HepG2 (cell line): Measurements from ENCODE around the gene PSMC2. TPM values are rescaled to one million over a fixed set of nuclear protein-coding genes. Genes with fewer than 3 reads are reported as not detected.

Experiments used
- AHR ChIP-seq: IDR thresholded peaks from 2 replicates; pipeline ENCODE4 v1.6.1; 2018; ENCODE audit warnings: missing genetic modification reagents, missing compliant biosample characterization
- AKAP8 ChIP-seq: sonication (generic); formaldehyde crosslinking; IDR thresholded peaks from 2 replicates; pipeline ENCODE4 v1.5.1; 2020; ENCODE audit warnings: mild to moderate bottlenecking, missing genetic modification reagents
- ARNTL ChIP-seq: sonication (generic); formaldehyde crosslinking; IDR thresholded peaks from 2 replicates; pipeline ENCODE4 v1.4.0; 2020; ENCODE audit warnings: mild to moderate bottlenecking, missing genetic modification reagents
- ATF3 ChIP-seq: sonication (generic); formaldehyde crosslinking; IDR thresholded peaks from 2 replicates; pipeline ENCODE4 v1.4.0; 2020; ENCODE audit warnings: missing genetic modification reagents
- CEBPG ChIP-seq: IDR thresholded peaks from 2 replicates; pipeline ENCODE4 v1.6.1; 2016
- EP300 ChIP-seq, 3 experiments: sonication (generic) in 1 of 3; formaldehyde crosslinking in 1 of 3; IDR thresholded peaks; 2 replicates each; pipeline versions ENCODE4 v1.5.1 to v1.6.1; 2011 to 2020; ENCODE audit warnings: low read depth in 2 of 3, low read length in 2 of 3, borderline replicate concordance in 1 of 3, improper control_type of control experiment in 1 of 3, mild to moderate bottlenecking in 1 of 3, missing genetic modification reagents in 1 of 3, moderate library complexity in 1 of 3
- GFI1 ChIP-seq: sonication (generic); formaldehyde crosslinking; IDR thresholded peaks from 2 replicates; pipeline ENCODE4 v1.5.0; 2020; ENCODE audit warnings: missing genetic modification reagents, mild to moderate bottlenecking, borderline replicate concordance
- GTF3A ChIP-seq: sonication (generic); formaldehyde crosslinking; conservative IDR thresholded peaks from 2 replicates; pipeline ENCODE4 v1.4.0; 2020; ENCODE audit warnings: mild to moderate bottlenecking, missing genetic modification reagents
- JUN ChIP-seq: sonication (generic); formaldehyde crosslinking; IDR thresholded peaks from 2 replicates; pipeline ENCODE4 v1.4.0; 2020; ENCODE audit warnings: mild to moderate bottlenecking, missing genetic modification reagents
- KAT7 ChIP-seq: IDR thresholded peaks from 2 replicates; pipeline ENCODE4 v1.6.1; 2018; ENCODE audit warnings: borderline replicate concordance, missing compliant biosample characterization
- KDM2A ChIP-seq: sonication (generic); formaldehyde crosslinking; IDR thresholded peaks from 2 replicates; pipeline ENCODE4 v1.4.0; 2020; ENCODE audit warnings: low read depth, missing genetic modification reagents, borderline replicate concordance
- MIXL1 ChIP-seq: IDR thresholded peaks from 2 replicates; pipeline ENCODE4 v1.6.1; 2016
- NBN ChIP-seq: fragments of 450-650 bp; conservative IDR thresholded peaks from 2 replicates; pipeline ENCODE4 v1.6.1; 2017
- POLR2AphosphoS5 ChIP-seq: IDR thresholded peaks from 2 replicates; pipeline ENCODE4 v1.6.1; 2012; ENCODE audit warnings: low read depth, low read length
- RCOR2 ChIP-seq: IDR thresholded peaks from 2 replicates; pipeline ENCODE4 v1.6.1; 2016; ENCODE audit warnings: missing biosample characterization, missing genetic modification reagents
- YY1 ChIP-seq: IDR thresholded peaks from 2 replicates; pipeline ENCODE4 v1.6.1; 2011; ENCODE audit warnings: low read length, low read depth, moderate library complexity, mild to moderate bottlenecking; ENCODE audit not compliant: insufficient read depth, insufficient replicate concordance
- ZBTB2 ChIP-seq: sonication (generic); formaldehyde crosslinking; IDR thresholded peaks from 2 replicates; pipeline ENCODE4 v1.8.0; 2022; ENCODE audit warnings: low read depth, missing genetic modification reagents
- ZFP62 ChIP-seq: sonication (generic); formaldehyde crosslinking; IDR thresholded peaks from 2 replicates; pipeline ENCODE4 v1.4.0; 2020; ENCODE audit warnings: missing genetic modification reagents
- ZNF318 ChIP-seq: sonication (generic); formaldehyde crosslinking; IDR thresholded peaks from 2 replicates; pipeline ENCODE4 v1.4.0; 2020; ENCODE audit warnings: mild to moderate bottlenecking, missing genetic modification reagents
- polyA plus RNA-seq, 8 experiments: library from polyadenylated mRNA; depleted of rRNA in 3 of 8; stranded (reverse) in 7 of 8; unstranded in 1 of 8; fragments of >200 nt; fragmentation: Illumina TruSeq in 4 of 8; extraction: Trizol in 4 of 8; gene quantifications; 2 replicates each; pipeline versions ENCODE4 v1.2.1 to v1.2.3, GENCODE V29; 2011 to 2016; ENCODE audit warnings: low read depth in 4 of 8, missing spikeins in 1 of 8, mixed read lengths in 1 of 8; ENCODE audit not compliant: insufficient read depth in 1 of 8
- total RNA-seq, 5 experiments: library from RNA; depleted of rRNA; stranded (reverse); fragments of >200 nt; fragmentation: Illumina TruSeq; extraction: Trizol; gene quantifications; 2 replicates each; pipeline ENCODE4 v1.2.3, GENCODE V29; 2016; ENCODE audit warnings: low read depth in 1 of 5

The PSMC2 gene
- total and polyA plus RNA-seq, 2 of the 13 experiments (the other 11 are each of a cell fraction or from before 2014, with no cell fraction given) = 89.9 to 181 TPM

GRCh38 chr7:103344453-103345149, 2.8 kb upstream of the PSMC2 start, which contains the start of gene DNAJC2 (continued):
- no peak for TF ChIP-seq ZNF318 (CRISPR knock-in tag)
- TF ChIP-seq ARNTL (CRISPR knock-in tag) = peak; percentile 79; the same call in 1 of the 2 replicates
- peak in 1 of 2 experiments; percentile 51; a peak in 1 of 4 replicates for TF ChIP-seq EP300 (IDR thresholded peaks at IDR 0.05; ENCODE audit: low read depth in 2 of 2, low read length in 2 of 2)
- TF ChIP-seq EP300 (CRISPR knock-in tag; IDR thresholded peaks at IDR 0.05; ENCODE audit: borderline replicate concordance) = no peak; the same call in 1 of the 2 replicates
- TF ChIP-seq MIXL1 (CRISPR knock-in tag) = peak; percentile 92
- TF ChIP-seq KAT7 (CRISPR knock-in tag) = peak; percentile 96
- peak; percentile 56 for TF ChIP-seq CEBPG (CRISPR knock-in tag)
- TF ChIP-seq GFI1 (CRISPR knock-in tag) = peak; percentile 73; the same call in 1 of the 2 replicates
- TF ChIP-seq GTF3A (CRISPR knock-in tag) = 0 out of 2 replicates have a peak, but pooled peaks have one; percentile 48
- TF ChIP-seq RCOR2 = no peak
- peak; percentile 73 for TF ChIP-seq YY1
- no peak for TF ChIP-seq NBN
- TF ChIP-seq AKAP8 = peak; percentile 84
- TF ChIP-seq POLR2AphosphoS5 = peak; percentile 82
- no peak for TF ChIP-seq JUN (CRISPR knock-in tag)
- TF ChIP-seq ZBTB2 (CRISPR knock-in tag) = 0 out of 2 replicates have a peak, but pooled peaks have one; percentile 31
- peak; percentile 94 for TF ChIP-seq KDM2A
- no peak for TF ChIP-seq ZFP62 (CRISPR knock-in tag)
- 0 out of 2 replicates have a peak, but pooled peaks have one; percentile 45 for TF ChIP-seq ATF3 (CRISPR knock-in tag)
- no peak for TF ChIP-seq AHR (CRISPR knock-in tag)
